GM10847 (cell line): ENCODE measurements around the gene FUT3.

ENCODE experiments used
- POLR2A ChIP-seq: IDR thresholded peaks from 2 replicates; pipeline ENCODE4 v1.6.1; 2011; ENCODE audit not compliant: insufficient read length; ENCODE audit errors: extremely low read depth

Gene FUT3

GRCh38 chr19:5799247-5800241 lies 51.7 kb downstream of the FUT3 start:
- TF ChIP-seq POLR2A = no peak

- no peak for TF ChIP-seq POLR2A
These were observed 53.0 kb downstream of the FUT3 start for GRCh38 chr19:5798244-5798643.

DNA sequence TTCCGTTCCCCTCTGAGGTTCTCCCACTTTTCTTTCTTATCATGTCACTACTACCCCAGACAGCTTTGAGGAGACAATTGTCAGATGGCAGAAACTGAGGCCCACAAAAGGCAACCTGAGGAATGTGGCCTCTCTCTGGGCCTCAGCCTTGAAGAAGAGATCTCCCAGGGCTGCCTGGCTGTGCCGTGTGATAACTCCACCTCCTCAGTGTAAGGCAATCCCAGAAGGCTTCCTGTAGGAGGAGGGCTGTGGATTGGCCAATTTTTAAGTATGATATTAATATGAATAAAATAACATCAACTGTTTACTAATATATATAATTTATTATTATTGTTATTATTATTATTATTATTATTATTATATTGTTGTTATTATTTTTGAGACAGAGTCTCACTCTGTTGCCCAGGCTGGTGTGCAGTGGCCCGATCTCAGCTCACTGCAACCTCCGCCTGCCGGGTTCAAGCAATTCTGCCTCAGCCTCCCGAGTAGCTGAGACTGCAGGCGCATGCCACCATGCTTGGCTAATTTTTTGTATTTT lies 55.8 kb downstream of the FUT3 start:
- no peak for TF ChIP-seq POLR2A

- TF ChIP-seq POLR2A = no peak
These were observed 58.1 kb downstream of the FUT3 start for GRCh38 chr19:5793188-5793587.
